Measurements from ENCODE around the gene MYO3B. TPM values are rescaled to one million over a fixed set of nuclear protein-coding genes. Genes with fewer than 3 reads are reported as not detected.

MYO3B gene
- total RNA-seq = not detected
- long read RNA-seq = 0 reads

- no peaks in the 10 kb centered on the region for H3K36me3 ChIP-seq
- H3K4me3 ChIP-seq = no peak within 1 kb of the TSS
- intact Hi-C loops (cut with DNase I) = no loop called here
- DNase-seq (no peak), ATAC-seq (no peak)
- H3K27me3 ChIP-seq (ENCODE audit: low read depth) = no peaks in the 10 kb centered on the region
- TF ChIP-seq, protein P1, sequence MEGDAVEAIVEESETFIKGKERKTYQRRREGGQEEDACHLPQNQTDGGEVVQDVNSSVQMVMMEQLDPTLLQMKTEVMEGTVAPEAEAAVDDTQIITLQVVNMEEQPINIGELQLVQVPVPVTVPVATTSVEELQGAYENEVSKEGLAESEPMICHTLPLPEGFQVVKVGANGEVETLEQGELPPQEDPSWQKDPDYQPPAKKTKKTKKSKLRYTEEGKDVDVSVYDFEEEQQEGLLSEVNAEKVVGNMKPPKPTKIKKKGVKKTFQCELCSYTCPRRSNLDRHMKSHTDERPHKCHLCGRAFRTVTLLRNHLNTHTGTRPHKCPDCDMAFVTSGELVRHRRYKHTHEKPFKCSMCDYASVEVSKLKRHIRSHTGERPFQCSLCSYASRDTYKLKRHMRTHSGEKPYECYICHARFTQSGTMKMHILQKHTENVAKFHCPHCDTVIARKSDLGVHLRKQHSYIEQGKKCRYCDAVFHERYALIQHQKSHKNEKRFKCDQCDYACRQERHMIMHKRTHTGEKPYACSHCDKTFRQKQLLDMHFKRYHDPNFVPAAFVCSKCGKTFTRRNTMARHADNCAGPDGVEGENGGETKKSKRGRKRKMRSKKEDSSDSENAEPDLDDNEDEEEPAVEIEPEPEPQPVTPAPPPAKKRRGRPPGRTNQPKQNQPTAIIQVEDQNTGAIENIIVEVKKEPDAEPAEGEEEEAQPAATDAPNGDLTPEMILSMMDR (IDR thresholded peaks at IDR 0.05) = no peak
- H3K9me3 ChIP-seq = no peaks in the 10 kb centered on the region
- H3K4me1 ChIP-seq = no peaks in the 10 kb centered on the region
- no peak within 1 kb of the TSS for H3K27ac ChIP-seq
Measured at GRCh38 chr2:170177950-170178781, at the start of gene MYO3B. Gene MYO3B, plus strand, starts transcription at chr2:170178147. Its CDS starts 141 bp downstream, at chr2:170178288.

DNA sequence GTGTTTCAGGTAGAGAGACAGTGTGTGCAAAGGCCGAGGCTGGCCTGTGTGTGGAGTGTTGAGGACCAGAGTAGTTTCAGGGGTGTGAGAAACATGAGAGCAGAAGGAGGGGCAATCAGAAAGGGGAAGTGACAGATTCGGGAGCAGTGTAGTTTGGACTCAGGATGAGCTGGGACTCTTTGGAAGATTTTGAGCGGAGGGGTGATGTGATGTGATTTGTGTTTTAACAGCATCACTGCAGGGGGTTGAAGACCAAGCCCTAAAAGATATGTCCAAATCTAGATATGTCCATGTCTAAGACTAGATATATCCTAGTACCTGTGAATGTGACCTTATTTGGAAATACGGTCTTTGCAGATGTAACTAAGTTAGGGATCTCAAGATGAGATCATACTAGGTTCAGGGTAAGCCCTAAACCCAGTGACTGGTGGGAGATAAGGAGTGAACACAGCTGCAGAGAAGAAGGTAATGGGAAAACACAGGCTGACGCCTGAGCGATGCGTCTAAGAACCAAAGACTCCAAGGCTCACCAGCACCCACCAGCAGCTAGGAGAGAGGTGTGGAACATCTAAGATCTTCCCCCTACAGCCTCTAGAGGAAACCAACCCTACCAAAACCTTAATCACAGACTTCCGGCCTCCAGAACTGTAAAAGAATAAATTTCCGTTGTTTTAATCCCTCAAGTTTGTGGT lies 38.5 kb upstream of the MYO3B start:
- intact Hi-C loops (cut with DNase I) = no loop called here
- TF ChIP-seq, protein P1 (IDR thresholded peaks at IDR 0.05) = no peak
- Histone ChIP-seq H3K27me3 (ENCODE audit: low read depth) (no peaks in the 10 kb centered on the region), H3K9me3 (no peaks in the 10 kb centered on the region), H3K36me3 (no peaks in the 10 kb centered on the region), H3K27ac (no peak overlapping the region), H3K4me3 (no peak overlapping the region), H3K4me1 (no peaks in the 10 kb centered on the region)
- DNase-seq (no peak), ATAC-seq (no peak)

- DNase-seq = no peak
Measured at GRCh38 chr2:170140561-170140960, 37.4 kb upstream of the MYO3B start.

DNA sequence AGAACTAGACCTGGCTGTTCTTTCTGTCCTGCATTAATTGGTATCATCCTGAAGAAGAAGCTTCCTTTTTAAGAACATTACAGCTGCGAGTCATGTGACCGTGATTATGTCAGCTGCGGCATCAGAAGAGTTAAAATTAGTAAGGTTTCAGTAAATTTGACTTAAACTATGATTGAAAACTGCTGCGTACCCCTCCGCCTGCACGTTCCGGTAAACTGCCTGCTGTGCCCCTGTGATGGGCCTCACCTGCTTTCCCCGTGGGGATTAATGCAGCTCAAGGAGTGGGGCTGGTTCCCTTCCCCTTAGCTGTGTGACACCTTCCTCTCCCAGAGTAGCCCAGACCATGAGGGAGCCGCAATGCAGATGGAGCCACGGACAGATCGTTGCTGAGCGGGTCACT lies 36.1 kb upstream of the MYO3B start:
- H3K36me3 ChIP-seq = no peaks in the 10 kb centered on the region
- TF ChIP-seq, protein P1 (IDR thresholded peaks at IDR 0.05) = no peak
- no peak for ATAC-seq
- H3K27ac ChIP-seq = no peak overlapping the region
- intact Hi-C loops (cut with DNase I) = no loop called here
- H3K27me3 ChIP-seq (ENCODE audit: low read depth) = no peaks in the 10 kb centered on the region
- H3K4me3 ChIP-seq = no peak overlapping the region
- H3K4me1 ChIP-seq = no peaks in the 10 kb centered on the region
- DNase-seq = no peak
- H3K9me3 ChIP-seq = no peaks in the 10 kb centered on the region

More at GRCh38 chr2:170140561-170140960, 37.4 kb upstream of the MYO3B start:
- intact Hi-C loops (cut with DNase I) = no loop called here
- H3K4me3 ChIP-seq = no peak overlapping the region
- H3K9me3 ChIP-seq = no peaks in the 10 kb centered on the region
- ATAC-seq = no peak
- no peaks in the 10 kb centered on the region for H3K4me1 ChIP-seq
- no peaks in the 10 kb centered on the region for H3K27me3 ChIP-seq (ENCODE audit: low read depth)
- TF ChIP-seq, protein P1 (IDR thresholded peaks at IDR 0.05) = no peak
- H3K36me3 ChIP-seq = no peaks in the 10 kb centered on the region
- no peak overlapping the region for H3K27ac ChIP-seq

- H3K4me1 ChIP-seq = no peaks in the 10 kb centered on the region
- no peak for ATAC-seq
- intact Hi-C loops (cut with DNase I) = no loop called here
- no peaks in the 10 kb centered on the region for H3K36me3 ChIP-seq
- H3K27me3 ChIP-seq (ENCODE audit: low read depth) = no peaks in the 10 kb centered on the region
- no peak overlapping the region for H3K27ac ChIP-seq
- TF ChIP-seq, protein P1 (IDR thresholded peaks at IDR 0.05) = no peak
- no peak overlapping the region for H3K4me3 ChIP-seq
- no peaks in the 10 kb centered on the region for H3K9me3 ChIP-seq
- DNase-seq = no peak
Measured at GRCh38 chr2:170142502-170142901, 35.4 kb upstream of the MYO3B start.

All from lower lobe of right lung (tissue), 2 donors.